GM12878 (cell line): ENCODE results near the gene LRP5. TPM values are rescaled to one million over a fixed set of nuclear protein-coding genes. Genes with fewer than 3 reads are reported as not detected.

ENCODE experiments used
- ATAC-seq: fragments of 200-7000 bp; cut with Tn5 transposase; 3 replicates; pipeline ENCODE4 v1.9.1; 2020; ENCODE audit warnings: mild to moderate bottlenecking, moderate library complexity
- BruUV-seq: library from RNA; stranded (reverse); fragments of 400-500 nt; replicated peaks from 2 replicates; lab custom pipeline; 2021; lab: Mats Ljungman, UMichigan
- CTCF ChIA-PET: fragments of 300-600 bp; sonication (Branson Sonifier 250); formaldehyde crosslinking; extraction: SDS; loops from one replicate; lab custom pipeline; 2021; ENCODE audit warnings: inconsistent platforms; lab: Yijun Ruan, JAX
- POLR2A ChIA-PET: fragments of 350-600 bp; formaldehyde crosslinking; extraction: SDS; loops from one replicate; lab custom pipeline; 2021; ENCODE audit warnings: inconsistent platforms; lab: Charles Lee
- RAD21 ChIA-PET: fragments of 300-600 bp; sonication (Branson Sonifier 250); formaldehyde crosslinking; loops from one replicate; lab custom pipeline; 2023; ENCODE audit warnings: antibody characterized with exemption; ENCODE audit not compliant: unreplicated experiment; lab: Charles Lee
- SMC1A ChIA-PET: fragments of 300-600 bp; sonication (Branson Sonifier 250); formaldehyde crosslinking; loops from one replicate; lab custom pipeline; 2023; ENCODE audit not compliant: unreplicated experiment, uncharacterized antibody; lab: Charles Lee
- DNase-seq: peaks from one replicate; pipeline ENCODE4 v3.0.0-alpha.2; 2011; ENCODE audit warnings: low read depth, low spot score
- FAIRE-seq: peaks from 3 replicates; lab custom pipeline; 2011; peaks lifted over from hg19 to GRCh38; lab: Jason Lieb, UNC
- H2AFZ ChIP-seq: 2 replicates; pipeline ENCODE4 v1.6.0; 2011; ENCODE audit warnings: low read depth, low read length, control low read depth; ENCODE audit not compliant: control insufficient read depth
- H3K27ac ChIP-seq: 2 replicates; pipeline ENCODE4 v1.5.1; 2011; ENCODE audit warnings: control low read depth; ENCODE audit not compliant: control insufficient read depth, insufficient read depth
- H3K27me3 ChIP-seq, 2 experiments: replicated peaks in 1 of 2; 2 replicates each; pipeline versions ENCODE4 v1.6.0 to v1.6.1; 2011; ENCODE audit warnings: low read length in 1 of 2; ENCODE audit not compliant: control insufficient read depth in 2 of 2, insufficient read depth in 2 of 2
- H3K36me3 ChIP-seq, 2 experiments: 2 replicates each; pipeline ENCODE4 v1.5.1; 2011; ENCODE audit warnings: low read length in 1 of 2; ENCODE audit not compliant: control insufficient read depth in 2 of 2, insufficient read depth in 2 of 2
- H3K4me1 ChIP-seq: 2 replicates; pipeline ENCODE4 v1.6.1; 2011; ENCODE audit warnings: mild to moderate bottlenecking, low read length, moderate library complexity, mixed read lengths; ENCODE audit not compliant: control insufficient read depth, insufficient read depth
- H3K4me2 ChIP-seq: 2 replicates; pipeline ENCODE4 v1.6.0; 2011; ENCODE audit warnings: control low read depth; ENCODE audit not compliant: control insufficient read depth, insufficient read depth
- H3K4me3 ChIP-seq: fragments of 200-600 bp; sonication (generic); 2 replicates; pipeline ENCODE4 v1.5.1; 2016
- H3K79me2 ChIP-seq: 2 replicates; pipeline ENCODE4 v1.6.0; 2011; ENCODE audit warnings: low read length; ENCODE audit not compliant: control insufficient read depth, insufficient read depth
- H3K9ac ChIP-seq: 2 replicates; pipeline ENCODE4 v1.8.0; 2011; ENCODE audit warnings: low read length, control low read depth, mixed read lengths; ENCODE audit not compliant: control insufficient read depth, insufficient read depth
- H3K9me3 ChIP-seq: replicated peaks from 3 replicates; pipeline ENCODE4 v1.5.1; 2011; ENCODE audit warnings: mild to moderate bottlenecking, low read length; ENCODE audit not compliant: control insufficient read depth, insufficient read depth
- H4K20me1 ChIP-seq: 2 replicates; pipeline ENCODE4 v1.6.0; 2011; ENCODE audit not compliant: control insufficient read depth, insufficient read depth
- ATF7 ChIP-seq: fragments of 450-650 bp; IDR thresholded peaks from 2 replicates; pipeline ENCODE4 v1.6.1; 2016; ENCODE audit warnings: low read depth, mild to moderate bottlenecking
- BACH1 ChIP-seq: fragments of 450-650 bp; IDR thresholded peaks from 2 replicates; pipeline ENCODE4 v1.6.1; 2017; ENCODE audit warnings: mild to moderate bottlenecking, borderline replicate concordance
- CHD4 ChIP-seq: fragments of 200-600 bp; sonication (generic); IDR thresholded peaks from 2 replicates; pipeline ENCODE4 v1.6.1; 2016; ENCODE audit warnings: mild to moderate bottlenecking
- EGR1 ChIP-seq, 2 experiments: IDR thresholded peaks; 1 replicate in 1 of 2; 2 replicates in 1 of 2; pipeline ENCODE4 v1.6.1; 2011 to 2012; ENCODE audit warnings: low read depth in 2 of 2, low read length in 2 of 2, borderline replicate concordance in 1 of 2, mild to moderate bottlenecking in 1 of 2, moderate library complexity in 1 of 2
- HDGF ChIP-seq: fragments of 450-650 bp; IDR thresholded peaks from 2 replicates; pipeline ENCODE4 v1.6.1; 2016; ENCODE audit warnings: antibody characterized with exemption
- NFXL1 ChIP-seq: fragments of 450-650 bp; IDR thresholded peaks from 2 replicates; pipeline ENCODE4 v1.6.1; 2017; ENCODE audit warnings: antibody characterized with exemption, mild to moderate bottlenecking, borderline replicate concordance
- NFYB ChIP-seq: IDR thresholded peaks from 2 replicates; pipeline ENCODE4 v1.6.1; 2011; ENCODE audit warnings: low read depth, mild to moderate bottlenecking, low read length, improper control_type of control experiment, moderate library complexity; ENCODE audit not compliant: insufficient read depth
- POLR2A ChIP-seq: IDR thresholded peaks from 2 replicates; pipeline ENCODE4 v1.6.1; 2011; ENCODE audit warnings: low read depth, mild to moderate bottlenecking, low read length
- TCF12 ChIP-seq: IDR thresholded peaks from 2 replicates; pipeline ENCODE4 v1.6.1; 2011; ENCODE audit warnings: low read depth, mild to moderate bottlenecking, low read length
- TCF3 ChIP-seq: IDR thresholded peaks from 2 replicates; pipeline ENCODE4 v1.6.1; 2012; ENCODE audit warnings: low read depth, mild to moderate bottlenecking, low read length, borderline replicate concordance; ENCODE audit not compliant: insufficient read depth
- WGBS: methylation state at CpG from one replicate; pipeline ENCODE4 v1.1.6; 2016; ENCODE audit warnings: low lambda C conversion rate; ENCODE audit not compliant: insufficient replicate concordance, insufficient coverage; ENCODE audit errors: missing lambda C conversion rate; 5-methylcytosine and 5-hydroxymethylcytosine counted together
- in situ Hi-C: fragments of 300-500 bp; cut with MboI; formaldehyde crosslinking; loops from 9 replicates; pipeline ENCODE4 v1.14.3; 2018; ENCODE audit warnings: mixed read lengths
- intact Hi-C: fragments of 100-400 bp; cut with micrococcal nuclease; formaldehyde crosslinking; loops from one replicate; pipeline ENCODE4 v1.14.2; 2022; ENCODE audit not compliant: unreplicated experiment
- polyA plus RNA-seq, 11 experiments: library from polyadenylated mRNA; depleted of rRNA in 4 of 11; unstranded in 6 of 11; stranded (reverse) in 5 of 11; fragments of >200 nt; fragmentation: Nextera tagmentation in 4 of 11; fragmentation: Illumina TruSeq in 1 of 11; extraction: Ambion mirVana in 4 of 11; extraction: Trizol in 1 of 11; gene quantifications; 1 replicate in 1 of 11; 2 replicates in 10 of 11; pipeline versions ENCODE4 v1.2.1 to v1.2.3, GENCODE V29; 2011 to 2016; ENCODE audit warnings: inconsistent platforms in 2 of 11, missing spikeins in 2 of 11, low read depth in 1 of 11
- total RNA-seq, 4 experiments: library from RNA; depleted of rRNA in 3 of 4; stranded (reverse); fragments of >200 nt in 3 of 4; fragmentation: Illumina TruSeq in 1 of 4; extraction: Trizol in 1 of 4; gene quantifications; 2 replicates each; pipeline versions ENCODE4 v1.2.1 to v1.2.3, GENCODE V29; 2013 to 2021
- TF ChIP-seq, protein P1 (sequence below): fragments of 450-650 bp; IDR thresholded peaks from 2 replicates; pipeline ENCODE4 v1.6.1; 2017; ENCODE audit warnings: mild to moderate bottlenecking

Gene LRP5
- total and polyA plus RNA-seq, 10 of the 15 experiments (the other 5 are each of a cell fraction or from before 2014, with no cell fraction given), result 0.37 to 34.0 (median 6.6) TPM

GRCh38 chr11:68303083-68303482, 9.3 kb upstream of the LRP5 start (continued):
- TF ChIP-seq TCF12, result no peak

DNA sequence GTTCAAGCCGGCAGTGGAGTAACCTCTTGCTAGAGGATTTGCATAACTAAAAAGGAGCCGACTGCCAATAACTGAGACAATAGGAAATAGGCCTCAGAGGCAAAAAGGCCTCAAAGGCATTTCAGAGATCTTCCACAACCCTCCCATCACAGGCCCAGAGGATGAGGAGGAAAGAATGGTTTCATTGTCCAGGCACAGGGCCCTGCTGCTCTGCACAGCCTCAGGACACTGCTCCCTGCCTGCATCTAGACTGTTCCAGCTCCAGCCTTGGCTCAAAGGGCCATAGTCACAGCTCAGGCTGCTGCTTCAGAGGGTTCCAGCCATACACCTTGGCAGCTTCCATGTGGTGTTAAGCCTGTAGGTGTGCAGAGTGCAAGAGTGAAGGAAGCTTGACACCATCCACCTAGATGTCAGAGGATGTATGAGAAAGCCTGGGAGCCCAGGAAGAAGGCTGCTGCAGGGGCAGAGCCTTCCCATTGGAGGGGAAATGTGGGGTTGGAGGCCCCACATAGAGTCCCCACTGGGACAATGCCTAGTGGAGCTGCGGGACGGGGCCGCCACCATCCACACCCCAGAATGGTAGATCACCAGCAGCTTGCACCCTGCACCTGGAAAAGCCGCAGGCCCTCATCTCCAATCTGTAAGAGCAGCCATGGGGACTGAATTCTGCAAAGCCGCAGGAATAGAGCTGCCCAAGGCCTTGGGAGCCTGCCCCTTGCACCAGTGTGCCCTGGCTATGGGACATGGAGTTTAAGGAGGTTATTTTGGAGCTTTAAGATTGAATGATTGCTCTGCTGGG, 8.2 kb upstream of the LRP5 start:
- no peaks in the 10 kb centered on the region for H3K79me2 ChIP-seq
- peaks cover 3% of the 10 kb centered on the region; the same call in 1 of the 3 replicates for H3K9me3 ChIP-seq
- no peaks in the 10 kb centered on the region; the same call in 1 of the 2 replicates for H3K4me1 ChIP-seq
- BruUV-seq, result no TSS peak
- H3K9ac ChIP-seq, result no peak overlapping the region
- 82% methylated on average over 7 of the region's 7 CpGs for WGBS
- ChIA-PET POLR2A (no interaction called here), RAD21 (interaction anchor here (1.6 kb wide), 1 partner anchor 44 kb away, joined by 4 read pairs; no protein-coding TSS in a partner anchor), SMC1A (interaction anchor here (1.3 to 1.6 kb wide), 2 partner anchors 32 to 46 kb away, joined by 3 to 4 read pairs; no protein-coding TSS in a partner anchor), CTCF (interaction anchor here (1.4 kb wide), 1 partner anchor 12 kb away, joined by 3 read pairs; no protein-coding TSS in a partner anchor)
- H3K27me3 ChIP-seq, result no peaks in the 10 kb centered on the region
- H4K20me1 ChIP-seq, result no peaks in the 10 kb centered on the region
- in situ Hi-C loops, result no loop called here
- intact Hi-C loops, result no loop called here
- no peaks in the 10 kb centered on the region; a peak in 1 of 4 replicates for H3K36me3 ChIP-seq
- H3K27ac ChIP-seq, result no peak overlapping the region
- no peak for ATAC-seq
- no peak for TF ChIP-seq CHD4
- TF ChIP-seq HDGF, result no peak
- no peak for TF ChIP-seq POLR2A
- TF ChIP-seq, protein P1, sequence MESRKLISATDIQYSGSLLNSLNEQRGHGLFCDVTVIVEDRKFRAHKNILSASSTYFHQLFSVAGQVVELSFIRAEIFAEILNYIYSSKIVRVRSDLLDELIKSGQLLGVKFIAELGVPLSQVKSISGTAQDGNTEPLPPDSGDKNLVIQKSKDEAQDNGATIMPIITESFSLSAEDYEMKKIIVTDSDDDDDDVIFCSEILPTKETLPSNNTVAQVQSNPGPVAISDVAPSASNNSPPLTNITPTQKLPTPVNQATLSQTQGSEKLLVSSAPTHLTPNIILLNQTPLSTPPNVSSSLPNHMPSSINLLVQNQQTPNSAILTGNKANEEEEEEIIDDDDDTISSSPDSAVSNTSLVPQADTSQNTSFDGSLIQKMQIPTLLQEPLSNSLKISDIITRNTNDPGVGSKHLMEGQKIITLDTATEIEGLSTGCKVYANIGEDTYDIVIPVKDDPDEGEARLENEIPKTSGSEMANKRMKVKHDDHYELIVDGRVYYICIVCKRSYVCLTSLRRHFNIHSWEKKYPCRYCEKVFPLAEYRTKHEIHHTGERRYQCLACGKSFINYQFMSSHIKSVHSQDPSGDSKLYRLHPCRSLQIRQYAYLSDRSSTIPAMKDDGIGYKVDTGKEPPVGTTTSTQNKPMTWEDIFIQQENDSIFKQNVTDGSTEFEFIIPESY, result no peak
- TF ChIP-seq EGR1 (IDR thresholded peaks at IDR 0.05; ENCODE audit: borderline replicate concordance in 1 of 2, low read depth in 2 of 2, low read length in 2 of 2), result no peak
- no peak for TF ChIP-seq NFYB
- TF ChIP-seq NFXL1, result no peak
- no peak for TF ChIP-seq ATF7
- TF ChIP-seq BACH1, result no peak
- TF ChIP-seq TCF3, result no peak
- peak; percentile 59 for FAIRE-seq
- H3K4me2 ChIP-seq, result no peak overlapping the region
- no peak for DNase-seq
- H3K4me3 ChIP-seq, result no peak overlapping the region
- H2AFZ ChIP-seq, result no peak overlapping the region
